HL-60/S4 treated with phorbol 12-myristate 13-acetate at 8.2 ng/mL for 4 days and 3 days (cell line): ENCODE measurements around the gene NRG3.

Source experiments
- in situ Hi-C: fragments of 300-500 bp; cut with MboI; formaldehyde crosslinking; loops from 2 replicates; pipeline ENCODE4 v1.15.0; 2022; ENCODE audit warnings: low sequenced_read_pairs

NRG3 gene

GRCh38 chr10:82208726-82209125, 333.7 kb downstream of the NRG3 start:
- in situ Hi-C loops = no loop called here

DNA sequence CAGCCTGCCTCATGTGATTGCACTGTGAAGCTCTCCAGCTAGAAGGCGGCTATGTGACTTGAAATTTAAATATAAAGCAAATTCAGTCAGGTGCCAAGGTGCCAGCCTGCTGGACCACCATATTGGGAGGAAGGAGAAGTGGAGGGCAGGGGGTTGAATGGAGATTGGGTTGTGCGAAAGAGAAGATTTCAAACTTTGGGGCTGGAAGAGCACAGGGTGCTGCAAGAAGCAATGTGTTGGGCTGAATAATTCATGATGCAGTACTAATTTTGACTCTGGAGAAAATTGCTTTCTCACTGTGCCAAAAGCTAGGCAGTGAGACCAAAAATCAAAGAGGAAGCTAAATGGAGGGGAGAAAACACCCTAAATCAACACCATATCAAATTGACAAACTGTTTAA, 335.3 kb downstream of the NRG3 start:
- in situ Hi-C loops = no loop called here

DNA sequence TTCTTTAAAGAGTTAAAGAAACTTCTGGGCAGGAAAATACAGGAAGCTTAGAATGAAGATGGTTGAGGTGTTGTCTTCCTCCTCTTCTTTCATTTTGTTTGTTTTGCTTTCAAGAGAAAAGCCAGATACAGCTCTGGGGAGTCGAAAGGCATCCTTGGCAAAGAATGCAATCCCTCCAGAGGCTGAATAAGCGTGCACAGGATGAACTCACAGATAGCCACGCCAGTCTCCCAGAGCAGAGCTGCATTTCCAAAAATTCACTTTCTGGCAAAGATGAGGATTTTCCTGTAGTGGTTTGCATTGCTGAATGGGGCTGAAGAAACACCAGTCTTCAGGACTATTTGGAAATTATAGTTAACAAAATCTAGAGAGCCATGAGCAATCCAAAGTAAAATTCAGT, 336.4 kb downstream of the NRG3 start:
- in situ Hi-C loops = no loop called here

GRCh38 chr10:82212753-82213152, 337.8 kb downstream of the NRG3 start:
- in situ Hi-C loops = no loop called here

GRCh38 chr10:82213784-82214183, 338.8 kb downstream of the NRG3 start:
- in situ Hi-C loops = no loop called here

DNA sequence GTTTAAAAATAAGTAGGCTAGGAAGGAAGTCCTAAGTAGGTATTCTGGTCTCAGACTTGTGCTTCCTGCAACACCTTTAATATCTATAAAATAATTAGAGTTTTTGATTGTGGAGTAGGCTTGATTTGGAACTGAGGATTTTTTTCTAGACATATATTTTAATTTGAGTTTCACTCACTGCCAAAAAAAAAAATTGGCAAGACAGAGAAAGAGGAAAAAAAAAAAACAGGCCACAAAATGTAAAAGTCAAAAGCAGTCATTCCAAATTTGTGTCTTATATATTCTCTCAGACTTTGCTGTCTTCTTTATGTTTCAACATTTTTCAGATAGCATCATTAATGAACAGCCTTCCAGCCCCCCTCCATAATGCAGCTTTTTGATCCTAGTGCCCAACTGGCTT, 346.1 kb downstream of the NRG3 start:
- in situ Hi-C loops = no loop called here

DNA sequence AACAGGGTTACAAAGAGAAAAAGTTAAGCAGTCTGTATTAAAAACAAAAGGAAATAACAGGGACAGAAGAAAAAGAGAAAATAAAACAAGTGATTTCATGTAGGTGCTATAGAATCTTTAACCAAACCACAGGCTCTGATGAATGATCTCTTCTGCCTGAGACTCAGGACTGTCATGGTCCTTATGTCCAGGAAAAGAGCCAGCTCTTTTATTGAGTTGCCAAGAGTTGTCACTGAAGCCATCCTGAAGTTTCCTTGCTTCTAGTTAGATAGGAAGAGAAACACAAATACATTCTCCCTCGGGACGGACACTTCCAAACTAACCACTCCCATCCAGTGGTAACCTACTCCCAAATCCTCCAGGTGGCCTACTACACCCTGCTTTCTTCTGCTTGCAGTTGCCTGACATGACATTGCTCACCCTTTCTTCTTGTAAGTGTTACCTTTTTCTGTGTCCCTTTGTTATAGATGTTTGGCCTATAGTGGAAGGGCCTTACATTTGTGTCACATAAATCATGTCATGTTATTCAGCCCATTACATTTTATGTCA, 346.7 kb downstream of the NRG3 start:
- in situ Hi-C loops = no loop called here

DNA sequence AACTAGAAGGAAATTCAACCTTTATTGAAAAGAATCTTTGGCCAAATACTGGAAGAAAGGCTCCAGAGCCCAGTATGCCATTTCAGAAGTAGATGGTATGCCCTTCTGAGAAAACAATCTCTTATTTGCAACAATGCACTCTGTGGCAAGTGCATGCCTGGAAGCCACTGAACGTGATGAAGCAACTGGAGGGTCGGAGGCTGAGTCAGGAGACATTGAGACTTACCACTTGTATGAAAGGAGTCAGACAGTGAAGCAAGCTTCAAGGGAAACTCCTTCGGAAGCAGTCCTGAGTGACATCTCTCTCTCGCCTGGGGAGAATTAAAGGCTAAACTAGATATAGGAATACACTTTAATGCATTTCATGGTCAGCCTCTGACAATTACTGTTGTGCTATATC, 353.7 kb downstream of the NRG3 start:
- in situ Hi-C loops = no loop called here

- in situ Hi-C loops = no loop called here
Measured at GRCh38 chr10:82234173-82234572, 359.2 kb downstream of the NRG3 start.

DNA sequence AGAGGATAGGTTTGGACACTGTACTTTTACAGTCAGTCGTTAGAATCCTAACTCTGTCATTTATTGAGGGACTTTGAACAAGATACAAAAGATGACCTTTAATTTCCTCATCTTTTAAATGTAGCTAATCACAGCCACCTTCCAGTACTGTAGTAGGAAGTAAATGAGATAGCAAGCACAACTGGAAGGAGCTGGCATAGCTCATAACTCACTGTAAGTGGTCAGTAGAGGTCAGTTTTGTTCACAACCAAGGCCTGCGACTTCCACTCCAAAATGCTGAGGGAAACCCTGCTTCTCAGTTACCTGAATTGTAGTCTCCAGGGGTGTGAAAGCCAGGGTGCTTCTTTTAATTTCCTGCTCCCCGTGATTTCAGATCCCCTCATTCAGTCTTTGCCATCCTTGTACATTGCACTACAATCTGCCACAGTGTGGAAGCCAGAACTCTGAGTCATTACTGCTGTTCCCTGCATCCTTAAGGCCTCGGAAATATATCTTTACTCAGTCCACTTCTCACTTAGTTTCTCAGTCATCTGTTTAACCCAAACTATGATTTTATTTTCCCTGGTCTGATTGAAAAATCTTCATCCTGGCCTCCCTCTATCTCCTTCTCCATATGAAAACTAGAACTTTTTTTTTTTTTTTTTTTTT, 361.2 kb downstream of the NRG3 start:
- in situ Hi-C loops = no loop called here

- in situ Hi-C loops = no loop called here
Measured at GRCh38 chr10:82238291-82238690, 363.3 kb downstream of the NRG3 start.

- in situ Hi-C loops = no loop called here
Measured at GRCh38 chr10:82240408-82240807, 365.4 kb downstream of the NRG3 start.

DNA sequence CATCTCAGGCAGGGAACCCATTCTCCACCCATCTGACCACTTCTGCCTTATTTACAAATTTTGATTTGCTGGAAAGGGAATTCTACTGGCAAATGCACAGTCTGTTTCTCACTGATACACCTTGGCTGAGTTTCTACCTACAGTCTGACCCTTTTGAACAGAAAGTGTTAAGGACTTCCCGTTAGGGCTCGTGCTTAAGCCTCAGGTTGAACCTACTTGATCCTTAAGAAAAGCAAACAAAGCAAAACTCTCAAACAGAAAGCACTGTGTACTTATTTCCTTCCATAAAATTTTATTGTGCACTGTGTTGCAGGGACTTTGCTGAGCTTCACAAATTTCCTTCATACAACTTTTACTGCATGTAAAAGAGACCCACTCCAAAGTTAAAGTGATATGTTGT, 367.8 kb downstream of the NRG3 start:
- in situ Hi-C loops = no loop called here

DNA sequence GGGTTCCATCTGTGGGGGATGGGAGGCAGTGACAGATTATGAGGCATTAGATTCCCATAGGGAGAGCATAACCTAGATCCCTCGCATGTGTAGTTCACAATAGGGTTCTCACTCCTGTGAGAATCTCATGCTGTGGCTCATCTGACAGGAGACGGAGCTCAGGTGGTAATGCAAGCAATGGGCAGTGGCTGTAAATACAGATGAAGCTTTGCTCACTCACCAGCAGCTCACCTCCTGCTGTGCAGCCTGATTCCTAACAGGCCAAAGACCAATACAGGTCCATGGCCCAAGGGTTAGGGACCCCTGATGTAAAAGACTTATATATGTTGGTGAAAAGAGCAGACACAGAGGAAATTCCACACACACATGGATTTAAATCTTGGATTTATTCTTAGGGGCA, 370.2 kb downstream of the NRG3 start:
- in situ Hi-C loops = no loop called here

DNA sequence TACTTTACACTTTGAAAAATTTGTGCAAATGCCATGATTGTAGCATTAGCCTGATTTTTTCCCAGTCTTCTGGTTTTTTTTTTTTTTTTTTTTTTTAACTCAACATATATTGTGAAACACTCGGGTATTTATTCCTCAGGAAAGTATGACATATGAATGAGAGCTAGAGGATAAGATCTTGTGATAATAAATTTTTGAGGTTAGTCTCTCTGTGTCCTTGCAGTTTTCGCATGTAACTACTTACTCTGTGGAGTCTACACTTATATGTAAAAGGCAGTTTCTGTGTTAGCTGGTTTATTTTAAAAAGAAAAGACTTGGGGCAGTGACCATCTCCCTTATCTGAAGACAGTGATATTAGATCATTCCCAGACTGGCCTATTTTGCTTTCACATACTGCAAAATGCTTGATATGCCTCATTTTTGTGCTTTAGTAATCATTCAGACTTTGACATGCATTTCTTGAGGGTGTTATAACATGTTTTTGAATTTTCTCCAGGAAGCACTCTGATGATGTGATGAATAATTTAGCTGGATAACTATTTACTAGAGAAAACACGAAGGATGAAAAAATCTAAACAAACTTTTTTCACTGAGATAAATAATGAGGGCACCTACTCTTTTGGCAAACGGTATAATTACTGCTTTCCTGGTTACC, 371.0 kb downstream of the NRG3 start:
- in situ Hi-C loops = no loop called here

DNA sequence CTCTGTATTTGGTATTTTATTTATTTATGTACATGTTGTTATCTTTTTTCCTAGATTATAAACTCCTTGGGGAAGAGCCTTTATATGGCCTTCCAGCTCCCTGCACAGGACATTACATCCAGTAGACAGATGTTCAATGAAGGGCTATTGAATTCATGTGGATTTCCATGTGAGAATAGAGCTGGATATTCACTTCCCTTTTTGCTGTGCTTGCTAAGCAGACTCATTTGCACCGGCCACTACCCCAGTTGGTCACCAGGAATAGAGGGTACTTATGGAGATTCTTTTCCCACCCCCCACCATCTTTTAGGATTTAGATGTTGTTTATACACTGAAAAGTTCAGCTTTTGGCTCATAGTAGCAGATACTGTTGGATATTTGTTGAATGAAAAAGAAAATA, 374.1 kb downstream of the NRG3 start:
- in situ Hi-C loops = no loop called here

- in situ Hi-C loops = no loop called here
Measured at GRCh38 chr10:82251222-82251906, 376.4 kb downstream of the NRG3 start.

GRCh38 chr10:82252081-82252480, 377.1 kb downstream of the NRG3 start:
- in situ Hi-C loops = no loop called here

DNA sequence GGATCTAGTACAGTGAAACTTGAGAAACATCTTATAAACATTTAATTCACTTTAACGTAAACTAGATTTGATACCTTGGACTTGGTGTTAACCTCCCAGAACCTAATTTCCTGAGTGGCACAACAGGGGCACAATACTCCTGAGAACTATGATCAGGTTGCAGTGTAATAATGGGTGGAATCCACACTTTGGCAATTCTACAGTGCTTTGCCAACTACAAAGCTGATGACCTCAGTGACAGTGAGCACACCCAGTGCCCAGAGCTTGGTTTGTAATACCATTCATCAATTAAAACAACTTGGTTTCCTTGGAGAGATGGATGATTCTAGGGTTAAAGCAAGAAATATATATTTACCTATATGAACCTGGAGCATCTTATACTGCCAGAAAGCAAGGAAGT, 379.2 kb downstream of the NRG3 start:
- in situ Hi-C loops = no loop called here

DNA sequence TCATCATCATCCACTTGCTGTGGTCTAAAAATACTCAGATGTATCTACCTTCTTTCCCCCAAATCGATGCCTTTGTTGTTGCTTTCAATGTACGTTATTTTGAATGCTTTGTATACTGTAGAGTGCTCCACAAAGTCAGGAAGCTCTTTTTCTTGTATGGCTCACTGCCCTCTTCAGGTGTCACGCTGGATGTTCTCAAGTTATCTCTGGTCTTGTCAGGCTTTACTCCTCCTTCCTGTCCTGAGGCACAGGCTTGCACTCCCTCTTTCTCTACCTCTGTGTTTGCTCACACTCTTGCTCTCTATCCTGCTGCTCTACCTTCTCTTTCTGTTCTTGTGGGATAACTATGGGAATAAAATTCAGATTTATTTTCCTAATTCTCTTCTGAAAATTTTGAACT, 381.3 kb downstream of the NRG3 start:
- in situ Hi-C loops = no loop called here

GRCh38 chr10:82266438-82266837, 391.4 kb downstream of the NRG3 start:
- in situ Hi-C loops = no loop called here

DNA sequence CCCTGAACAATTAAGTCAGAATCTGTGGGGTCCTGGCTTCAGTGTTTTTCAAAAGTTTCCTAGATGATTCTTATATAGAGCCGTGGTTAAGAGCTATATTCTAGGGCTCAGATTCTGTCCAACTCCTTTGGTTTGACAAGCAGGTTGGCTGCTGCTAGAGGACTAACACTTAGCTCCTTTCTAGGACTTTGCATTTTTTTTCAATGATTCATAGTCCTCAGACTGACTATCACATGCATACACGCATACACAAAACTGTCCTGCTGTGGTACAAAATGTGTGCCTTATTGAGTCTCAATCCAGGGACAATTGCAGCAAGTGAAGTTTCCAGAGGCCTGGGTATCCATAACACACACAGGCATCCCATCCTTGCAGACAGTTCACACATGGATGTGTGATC, 392.0 kb downstream of the NRG3 start:
- in situ Hi-C loops = no loop called here
